Ascending aorta (tissue), 2 donors: ENCODE measurements around the gene SLC26A8. TPM values are rescaled to one million over a fixed set of nuclear protein-coding genes. Genes with fewer than 3 reads are reported as not detected.

ENCODE experiments used
- DNase-seq, 2 donors: peaks; one replicate each; pipeline ENCODE4 v3.0.0-alpha.2; 2019; ENCODE audit warnings: low spot score in 2 of 2
- H3K27ac ChIP-seq, 2 donors: fragments of 200-600 bp; sonication (generic); one replicate each; pipeline ENCODE4 v1.5.1; 2016 to 2017; ENCODE audit warnings: mild to moderate bottlenecking in 1 of 2
- H3K27me3 ChIP-seq: fragments of 200-600 bp; sonication (generic); one replicate; pipeline ENCODE4 v1.5.1; 2017
- H3K36me3 ChIP-seq, 2 donors: fragments of 200-600 bp; sonication (generic); one replicate each; pipeline ENCODE4 v1.5.1; 2016
- H3K4me1 ChIP-seq, 2 donors: fragments of 200-600 bp; sonication (generic); one replicate each; pipeline ENCODE4 v1.5.1; 2016 to 2017; ENCODE audit warnings: mild to moderate bottlenecking in 1 of 2
- H3K4me3 ChIP-seq, 2 donors: fragments of 200-600 bp; sonication (generic); one replicate each; pipeline ENCODE4 v1.5.1; 2016 to 2017; ENCODE audit warnings: mild to moderate bottlenecking in 1 of 2
- H3K9me3 ChIP-seq, 2 donors: fragments of 200-600 bp; sonication (generic); one replicate each; pipeline ENCODE4 v1.5.1; 2016
- CTCF ChIP-seq, 3 experiments: fragments of 200-600 bp in 2 of 3; fragments of 450-650 bp in 1 of 3; sonication (generic) in 2 of 3; IDR thresholded peaks; one replicate each; pipeline ENCODE4 v1.5.1; 2016 to 2019; ENCODE audit warnings: antibody characterized with exemption in 3 of 3, mild to moderate bottlenecking in 1 of 3, moderate library complexity in 1 of 3
- intact Hi-C: fragments of 100-400 bp; cut with DNase I; formaldehyde crosslinking; loops from one replicate; pipeline ENCODE4 v1.15.1; 2023
- total RNA-seq: library from RNA; depleted of rRNA; stranded (reverse); fragments of >200 nt; gene quantifications from one replicate; pipeline ENCODE4 v1.1.0, GENCODE V29; 2016

Gene SLC26A8
- total RNA-seq, 1 donor from 2014 or later, result not detected

GRCh38 chr6:35895560-35895959, 128.9 kb downstream of the SLC26A8 start:
- intact Hi-C loops, result no loop called here
- no peak for TF ChIP-seq CTCF (IDR thresholded peaks at IDR 0.05)
- H3K9me3 ChIP-seq, result no peaks in the 10 kb centered on the region
- H3K4me3 ChIP-seq, result no peak overlapping the region
- no peaks in the 10 kb centered on the region for H3K27me3 ChIP-seq
- DNase-seq, result no peak
- H3K36me3 ChIP-seq, result no peaks in the 10 kb centered on the region
- H3K4me1 ChIP-seq, result no peaks in the 10 kb centered on the region
- H3K27ac ChIP-seq, result no peak overlapping the region

- no peak for TF ChIP-seq CTCF (IDR thresholded peaks at IDR 0.05)
- Histone ChIP-seq H3K4me3 (no peak overlapping the region), H3K4me1 (no peaks in the 10 kb centered on the region), H3K36me3 (no peaks in the 10 kb centered on the region), H3K27ac (no peak overlapping the region), H3K9me3 (no peaks in the 10 kb centered on the region), H3K27me3 (no peaks in the 10 kb centered on the region)
- DNase-seq, result no peak
- intact Hi-C loops, result no loop called here
Measured at GRCh38 chr6:35894776-35895175, 129.7 kb downstream of the SLC26A8 start.

Other genes starting within 250 kb of the SLC26A8 start
- gene CLPSL2, start 248.0 kb downstream of the SLC26A8 start, total RNA-seq, result not detected
- not detected for gene CLPSL1, start 243.6 kb downstream of the SLC26A8 start, total RNA-seq
- gene CLPS, start 227.3 kb downstream of the SLC26A8 start, total RNA-seq, result not detected
- not detected for gene LHFPL5, start 219.3 kb downstream of the SLC26A8 start, total RNA-seq
- gene SRPK1, start 103.5 kb downstream of the SLC26A8 start, total RNA-seq, result 16.2 TPM
- 37.3 TPM for gene MAPK14, start 3.2 kb upstream of the SLC26A8 start, total RNA-seq
- 7.7 TPM for gene MAPK13, start 105.9 kb upstream of the SLC26A8 start, total RNA-seq
- gene BRPF3, start 172.1 kb upstream of the SLC26A8 start, total RNA-seq, result 26.5 TPM
- not detected for gene PNPLA1, start 245.4 kb upstream of the SLC26A8 start, total RNA-seq